Transverse colon (tissue), 4 donors: ENCODE measurements around the gene ASIC2.

Experiments used
- CTCF ChIP-seq, 5 experiments: fragments of 200-600 bp in 3 of 5; fragments of 450-650 bp in 2 of 5; sonication (generic) in 3 of 5; IDR thresholded peaks; 1 replicate in 2 of 5; 2 replicates in 3 of 5; pipeline ENCODE4 v1.5.1; 2016 to 2017; ENCODE audit warnings: antibody characterized with exemption in 5 of 5, inconsistent platforms in 3 of 5, mild to moderate bottlenecking in 2 of 5, moderate library complexity in 1 of 5
- EP300 ChIP-seq: sonication (generic); formaldehyde crosslinking; IDR thresholded peaks from one replicate; pipeline ENCODE4 v1.6.1; 2017; ENCODE audit warnings: antibody characterized with exemption, low read depth
- POLR2A ChIP-seq: fragments of 450-650 bp; IDR thresholded peaks from one replicate; pipeline ENCODE4 v1.6.1; 2016; ENCODE audit warnings: antibody characterized with exemption, mild to moderate bottlenecking, moderate library complexity
- POLR2AphosphoS5 ChIP-seq, 3 donors: sonication (generic); formaldehyde crosslinking; IDR thresholded peaks; one replicate each; pipeline ENCODE4 v1.6.1; 2016; ENCODE audit warnings: antibody characterized with exemption in 3 of 3

- no peak for TF ChIP-seq POLR2A
- TF ChIP-seq CTCF (IDR thresholded peaks at IDR 0.05): no peak
- TF ChIP-seq POLR2AphosphoS5 (IDR thresholded peaks at IDR 0.05): no peak
- no peak for TF ChIP-seq EP300
These were observed 242.4 kb downstream of the ASIC2 start for GRCh38 chr17:33050611-33051140.
